Hepatocyte (in vitro differentiated cells): ENCODE data around the gene PLCL1. TPM values are rescaled to one million over a fixed set of nuclear protein-coding genes. Genes with fewer than 3 reads are reported as not detected.

Experiments
- DNase-seq: peaks from one replicate; pipeline ENCODE4 v3.0.0-alpha.2; 2016; ENCODE audit warnings: low spot score
- H2AFZ ChIP-seq: fragments of 200-600 bp; sonication (generic); 2 replicates; pipeline ENCODE4 v1.6.0; 2016; ENCODE audit warnings: antibody characterized with exemption, mild to moderate bottlenecking
- H3K27ac ChIP-seq: fragments of 200-600 bp; sonication (generic); 2 replicates; pipeline ENCODE4 v1.5.1; 2016; ENCODE audit warnings: mild to moderate bottlenecking
- H3K27me3 ChIP-seq: fragments of 200-600 bp; sonication (generic); 2 replicates; pipeline ENCODE4 v1.6.1; 2016
- H3K36me3 ChIP-seq: fragments of 200-600 bp; sonication (generic); replicated peaks from 2 replicates; pipeline ENCODE4 v1.5.1; 2016; ENCODE audit warnings: low read depth; ENCODE audit not compliant: insufficient read depth
- H3K4me1 ChIP-seq: fragments of 200-600 bp; sonication (generic); 2 replicates; pipeline ENCODE4 v1.5.1; 2016; ENCODE audit warnings: mild to moderate bottlenecking, moderate library complexity; ENCODE audit not compliant: insufficient read depth
- H3K4me2 ChIP-seq: fragments of 200-600 bp; sonication (generic); 2 replicates; pipeline ENCODE4 v1.6.0; 2016
- H3K4me3 ChIP-seq: fragments of 200-600 bp; sonication (generic); 2 replicates; pipeline ENCODE4 v1.5.1; 2016; ENCODE audit warnings: mild to moderate bottlenecking
- H3K79me2 ChIP-seq: fragments of 200-600 bp; sonication (generic); 2 replicates; pipeline ENCODE4 v1.6.0; 2017; ENCODE audit warnings: mild to moderate bottlenecking
- H3K9me2 ChIP-seq: fragments of 200-600 bp; sonication (generic); replicated peaks from 2 replicates; pipeline ENCODE4 v1.6.0; 2017; ENCODE audit warnings: mild to moderate bottlenecking; ENCODE audit not compliant: insufficient read depth
- H3K9me3 ChIP-seq: fragments of 200-600 bp; sonication (generic); 2 replicates; pipeline ENCODE4 v1.5.1; 2016; ENCODE audit warnings: low read depth, mild to moderate bottlenecking
- H4K20me1 ChIP-seq: fragments of 200-600 bp; sonication (generic); 2 replicates; pipeline ENCODE4 v1.6.0; 2016; ENCODE audit warnings: mild to moderate bottlenecking; ENCODE audit not compliant: insufficient read depth, poor library complexity, severe bottlenecking
- CTCF ChIP-seq: fragments of 200-600 bp; sonication (generic); IDR thresholded peaks from 2 replicates; pipeline ENCODE4 v1.5.1; 2016; ENCODE audit warnings: antibody characterized with exemption, mild to moderate bottlenecking; ENCODE audit not compliant: poor library complexity
- EZH2 ChIP-seq: fragments of 200-600 bp; sonication (generic); IDR thresholded peaks from 2 replicates; pipeline ENCODE4 v1.6.1; 2016; ENCODE audit warnings: antibody characterized with exemption, mild to moderate bottlenecking, borderline replicate concordance
- EZH2phosphoT487 ChIP-seq: fragments of 200-600 bp; sonication (generic); IDR thresholded peaks from one replicate; pipeline ENCODE4 v1.6.1; 2018; ENCODE audit warnings: antibody characterized with exemption, mild to moderate bottlenecking, low read depth, moderate library complexity; ENCODE audit not compliant: unreplicated experiment, severe bottlenecking
- WGBS: methylation state at CpG from one replicate; pipeline ENCODE4 v1.1.6; 2016; ENCODE audit warnings: low lambda C conversion rate; ENCODE audit errors: missing lambda C conversion rate; 5-methylcytosine and 5-hydroxymethylcytosine counted together
- polyA plus RNA-seq: library from polyadenylated mRNA; unstranded; fragments of >200 nt; fragmentation: Nextera tagmentation; extraction: Ambion mirVana; gene quantifications from 2 replicates; pipeline ENCODE4 v1.2.1, GENCODE V29; 2016
- total RNA-seq: library from RNA; depleted of rRNA; stranded (reverse); fragments of >200 nt; gene quantifications from 2 replicates; pipeline ENCODE4 v1.2.3, GENCODE V29; 2014

PLCL1 gene
- total and polyA plus RNA-seq, 2 experiments from 2014 or later: 0.37 to 2.4 TPM

- Histone ChIP-seq H3K4me3 (no peak overlapping the region), H2AFZ (no peak overlapping the region), H3K4me2 (no peak overlapping the region), H3K9me3 (no peaks in the 10 kb centered on the region), H4K20me1 (no peaks in the 10 kb centered on the region), H3K4me1 (no peaks in the 10 kb centered on the region), H3K79me2 (no peaks in the 10 kb centered on the region), H3K27ac (no peak overlapping the region), H3K9me2 (no peaks in the 10 kb centered on the region), H3K36me3 (no peaks in the 10 kb centered on the region), H3K27me3 (peaks cover 6% of the 10 kb centered on the region)
- WGBS: 86% methylated on average over 4 of the region's 4 CpGs
- DNase-seq: no peak
- TF ChIP-seq CTCF: no peak
- TF ChIP-seq EZH2phosphoT487: no peak
- TF ChIP-seq EZH2: no peak
Measured at GRCh38 chr2:197897960-197898678, 93.7 kb downstream of the PLCL1 start.

- TF ChIP-seq EZH2phosphoT487 (no peak), CTCF (no peak), EZH2 (no peak)
- H3K4me2 ChIP-seq: no peak overlapping the region
- H3K27ac ChIP-seq: no peak overlapping the region
- H3K9me3 ChIP-seq: no peaks in the 10 kb centered on the region
- no peaks in the 10 kb centered on the region for H3K27me3 ChIP-seq
- no peak for DNase-seq
- H3K79me2 ChIP-seq: no peaks in the 10 kb centered on the region
- H3K4me1 ChIP-seq: no peaks in the 10 kb centered on the region
- H3K36me3 ChIP-seq: no peaks in the 10 kb centered on the region
- H4K20me1 ChIP-seq: no peaks in the 10 kb centered on the region
- no peak overlapping the region for H3K4me3 ChIP-seq
- 90% methylated on average over 2 of the region's 2 CpGs for WGBS
- no peaks in the 10 kb centered on the region for H3K9me2 ChIP-seq
- no peak overlapping the region for H2AFZ ChIP-seq
Measured at GRCh38 chr2:197904446-197904845, 100.1 kb downstream of the PLCL1 start.

- H3K27ac ChIP-seq: no peak overlapping the region
- H3K9me2 ChIP-seq: no peaks in the 10 kb centered on the region
- WGBS: 94% methylated on average over 3 of the region's 3 CpGs
- H3K36me3 ChIP-seq: no peaks in the 10 kb centered on the region
- no peaks in the 10 kb centered on the region for H3K27me3 ChIP-seq
- H3K9me3 ChIP-seq: no peaks in the 10 kb centered on the region
- H3K4me1 ChIP-seq: no peaks in the 10 kb centered on the region
- H2AFZ ChIP-seq: no peak overlapping the region
- H3K79me2 ChIP-seq: no peaks in the 10 kb centered on the region
- H3K4me3 ChIP-seq: no peak overlapping the region
- H3K4me2 ChIP-seq: no peak overlapping the region
- DNase-seq: no peak
- no peak for TF ChIP-seq CTCF
- no peak for TF ChIP-seq EZH2phosphoT487
- no peak for TF ChIP-seq EZH2
- no peaks in the 10 kb centered on the region for H4K20me1 ChIP-seq
Measured at GRCh38 chr2:197908156-197908555, 103.8 kb downstream of the PLCL1 start.
